Measurements from ENCODE around the gene FAM168A. TPM values are rescaled to one million over a fixed set of nuclear protein-coding genes. Genes with fewer than 3 reads are reported as not detected.

Gene FAM168A
- total and polyA plus RNA-seq, 9 of the 15 experiments (the other 6 are each of a cell fraction or from before 2014, with no cell fraction given) = 0.44 to 7.2 (median 2.9) TPM

DNA sequence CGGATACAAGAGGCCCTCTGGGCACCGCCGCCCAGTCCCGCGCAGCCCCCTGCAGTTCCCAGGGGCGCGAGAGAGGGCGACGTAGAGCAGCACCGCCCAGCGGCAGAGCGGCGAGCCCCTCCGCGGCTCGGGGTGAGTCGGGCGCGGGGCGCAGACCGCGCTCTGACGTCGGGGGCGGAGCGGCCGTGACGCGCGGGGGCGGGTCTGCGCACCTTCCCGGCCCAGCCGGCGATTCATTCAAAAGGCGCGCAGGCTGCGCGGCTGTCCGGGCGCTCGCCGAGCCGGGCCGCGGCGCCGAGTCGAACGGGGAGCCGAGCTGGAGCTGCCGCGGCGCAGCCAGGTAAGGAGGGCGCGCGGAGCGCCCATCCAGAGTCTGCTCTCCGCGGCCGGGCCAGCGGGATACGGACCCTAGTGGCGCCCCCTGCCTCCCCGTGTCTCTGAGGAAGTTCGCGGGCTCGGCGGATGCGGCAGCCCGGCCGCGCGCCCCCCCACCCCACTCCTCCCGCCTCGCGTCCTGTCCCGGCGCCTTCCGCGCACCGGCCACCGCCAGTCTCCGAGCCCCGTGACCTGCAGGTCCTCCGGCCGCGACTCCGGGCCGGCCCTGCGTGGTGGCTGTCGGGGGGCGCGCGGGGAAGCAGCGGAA is 221.6 kb downstream of the FAM168A start, which contains the start of gene RELT (continued):
- TF ChIP-seq, protein P1, sequence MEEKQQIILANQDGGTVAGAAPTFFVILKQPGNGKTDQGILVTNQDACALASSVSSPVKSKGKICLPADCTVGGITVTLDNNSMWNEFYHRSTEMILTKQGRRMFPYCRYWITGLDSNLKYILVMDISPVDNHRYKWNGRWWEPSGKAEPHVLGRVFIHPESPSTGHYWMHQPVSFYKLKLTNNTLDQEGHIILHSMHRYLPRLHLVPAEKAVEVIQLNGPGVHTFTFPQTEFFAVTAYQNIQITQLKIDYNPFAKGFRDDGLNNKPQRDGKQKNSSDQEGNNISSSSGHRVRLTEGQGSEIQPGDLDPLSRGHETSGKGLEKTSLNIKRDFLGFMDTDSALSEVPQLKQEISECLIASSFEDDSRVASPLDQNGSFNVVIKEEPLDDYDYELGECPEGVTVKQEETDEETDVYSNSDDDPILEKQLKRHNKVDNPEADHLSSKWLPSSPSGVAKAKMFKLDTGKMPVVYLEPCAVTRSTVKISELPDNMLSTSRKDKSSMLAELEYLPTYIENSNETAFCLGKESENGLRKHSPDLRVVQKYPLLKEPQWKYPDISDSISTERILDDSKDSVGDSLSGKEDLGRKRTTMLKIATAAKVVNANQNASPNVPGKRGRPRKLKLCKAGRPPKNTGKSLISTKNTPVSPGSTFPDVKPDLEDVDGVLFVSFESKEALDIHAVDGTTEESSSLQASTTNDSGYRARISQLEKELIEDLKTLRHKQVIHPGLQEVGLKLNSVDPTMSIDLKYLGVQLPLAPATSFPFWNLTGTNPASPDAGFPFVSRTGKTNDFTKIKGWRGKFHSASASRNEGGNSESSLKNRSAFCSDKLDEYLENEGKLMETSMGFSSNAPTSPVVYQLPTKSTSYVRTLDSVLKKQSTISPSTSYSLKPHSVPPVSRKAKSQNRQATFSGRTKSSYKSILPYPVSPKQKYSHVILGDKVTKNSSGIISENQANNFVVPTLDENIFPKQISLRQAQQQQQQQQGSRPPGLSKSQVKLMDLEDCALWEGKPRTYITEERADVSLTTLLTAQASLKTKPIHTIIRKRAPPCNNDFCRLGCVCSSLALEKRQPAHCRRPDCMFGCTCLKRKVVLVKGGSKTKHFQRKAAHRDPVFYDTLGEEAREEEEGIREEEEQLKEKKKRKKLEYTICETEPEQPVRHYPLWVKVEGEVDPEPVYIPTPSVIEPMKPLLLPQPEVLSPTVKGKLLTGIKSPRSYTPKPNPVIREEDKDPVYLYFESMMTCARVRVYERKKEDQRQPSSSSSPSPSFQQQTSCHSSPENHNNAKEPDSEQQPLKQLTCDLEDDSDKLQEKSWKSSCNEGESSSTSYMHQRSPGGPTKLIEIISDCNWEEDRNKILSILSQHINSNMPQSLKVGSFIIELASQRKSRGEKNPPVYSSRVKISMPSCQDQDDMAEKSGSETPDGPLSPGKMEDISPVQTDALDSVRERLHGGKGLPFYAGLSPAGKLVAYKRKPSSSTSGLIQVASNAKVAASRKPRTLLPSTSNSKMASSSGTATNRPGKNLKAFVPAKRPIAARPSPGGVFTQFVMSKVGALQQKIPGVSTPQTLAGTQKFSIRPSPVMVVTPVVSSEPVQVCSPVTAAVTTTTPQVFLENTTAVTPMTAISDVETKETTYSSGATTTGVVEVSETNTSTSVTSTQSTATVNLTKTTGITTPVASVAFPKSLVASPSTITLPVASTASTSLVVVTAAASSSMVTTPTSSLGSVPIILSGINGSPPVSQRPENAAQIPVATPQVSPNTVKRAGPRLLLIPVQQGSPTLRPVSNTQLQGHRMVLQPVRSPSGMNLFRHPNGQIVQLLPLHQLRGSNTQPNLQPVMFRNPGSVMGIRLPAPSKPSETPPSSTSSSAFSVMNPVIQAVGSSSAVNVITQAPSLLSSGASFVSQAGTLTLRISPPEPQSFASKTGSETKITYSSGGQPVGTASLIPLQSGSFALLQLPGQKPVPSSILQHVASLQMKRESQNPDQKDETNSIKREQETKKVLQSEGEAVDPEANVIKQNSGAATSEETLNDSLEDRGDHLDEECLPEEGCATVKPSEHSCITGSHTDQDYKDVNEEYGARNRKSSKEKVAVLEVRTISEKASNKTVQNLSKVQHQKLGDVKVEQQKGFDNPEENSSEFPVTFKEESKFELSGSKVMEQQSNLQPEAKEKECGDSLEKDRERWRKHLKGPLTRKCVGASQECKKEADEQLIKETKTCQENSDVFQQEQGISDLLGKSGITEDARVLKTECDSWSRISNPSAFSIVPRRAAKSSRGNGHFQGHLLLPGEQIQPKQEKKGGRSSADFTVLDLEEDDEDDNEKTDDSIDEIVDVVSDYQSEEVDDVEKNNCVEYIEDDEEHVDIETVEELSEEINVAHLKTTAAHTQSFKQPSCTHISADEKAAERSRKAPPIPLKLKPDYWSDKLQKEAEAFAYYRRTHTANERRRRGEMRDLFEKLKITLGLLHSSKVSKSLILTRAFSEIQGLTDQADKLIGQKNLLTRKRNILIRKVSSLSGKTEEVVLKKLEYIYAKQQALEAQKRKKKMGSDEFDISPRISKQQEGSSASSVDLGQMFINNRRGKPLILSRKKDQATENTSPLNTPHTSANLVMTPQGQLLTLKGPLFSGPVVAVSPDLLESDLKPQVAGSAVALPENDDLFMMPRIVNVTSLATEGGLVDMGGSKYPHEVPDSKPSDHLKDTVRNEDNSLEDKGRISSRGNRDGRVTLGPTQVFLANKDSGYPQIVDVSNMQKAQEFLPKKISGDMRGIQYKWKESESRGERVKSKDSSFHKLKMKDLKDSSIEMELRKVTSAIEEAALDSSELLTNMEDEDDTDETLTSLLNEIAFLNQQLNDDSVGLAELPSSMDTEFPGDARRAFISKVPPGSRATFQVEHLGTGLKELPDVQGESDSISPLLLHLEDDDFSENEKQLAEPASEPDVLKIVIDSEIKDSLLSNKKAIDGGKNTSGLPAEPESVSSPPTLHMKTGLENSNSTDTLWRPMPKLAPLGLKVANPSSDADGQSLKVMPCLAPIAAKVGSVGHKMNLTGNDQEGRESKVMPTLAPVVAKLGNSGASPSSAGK (IDR thresholded peaks at IDR 0.05) = no peak
- 0 out of 2 replicates have a peak, but pooled peaks have one; percentile 8 for TF ChIP-seq ZNF384 (IDR thresholded peaks at IDR 0.05; ENCODE audit: low read depth, low read length)
- TF ChIP-seq, protein P2, sequence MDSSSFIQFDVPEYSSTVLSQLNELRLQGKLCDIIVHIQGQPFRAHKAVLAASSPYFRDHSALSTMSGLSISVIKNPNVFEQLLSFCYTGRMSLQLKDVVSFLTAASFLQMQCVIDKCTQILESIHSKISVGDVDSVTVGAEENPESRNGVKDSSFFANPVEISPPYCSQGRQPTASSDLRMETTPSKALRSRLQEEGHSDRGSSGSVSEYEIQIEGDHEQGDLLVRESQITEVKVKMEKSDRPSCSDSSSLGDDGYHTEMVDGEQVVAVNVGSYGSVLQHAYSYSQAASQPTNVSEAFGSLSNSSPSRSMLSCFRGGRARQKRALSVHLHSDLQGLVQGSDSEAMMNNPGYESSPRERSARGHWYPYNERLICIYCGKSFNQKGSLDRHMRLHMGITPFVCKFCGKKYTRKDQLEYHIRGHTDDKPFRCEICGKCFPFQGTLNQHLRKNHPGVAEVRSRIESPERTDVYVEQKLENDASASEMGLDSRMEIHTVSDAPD (CRISPR knock-in tag; IDR thresholded peaks at IDR 0.05) = no peak
- TF ChIP-seq, protein P3, sequence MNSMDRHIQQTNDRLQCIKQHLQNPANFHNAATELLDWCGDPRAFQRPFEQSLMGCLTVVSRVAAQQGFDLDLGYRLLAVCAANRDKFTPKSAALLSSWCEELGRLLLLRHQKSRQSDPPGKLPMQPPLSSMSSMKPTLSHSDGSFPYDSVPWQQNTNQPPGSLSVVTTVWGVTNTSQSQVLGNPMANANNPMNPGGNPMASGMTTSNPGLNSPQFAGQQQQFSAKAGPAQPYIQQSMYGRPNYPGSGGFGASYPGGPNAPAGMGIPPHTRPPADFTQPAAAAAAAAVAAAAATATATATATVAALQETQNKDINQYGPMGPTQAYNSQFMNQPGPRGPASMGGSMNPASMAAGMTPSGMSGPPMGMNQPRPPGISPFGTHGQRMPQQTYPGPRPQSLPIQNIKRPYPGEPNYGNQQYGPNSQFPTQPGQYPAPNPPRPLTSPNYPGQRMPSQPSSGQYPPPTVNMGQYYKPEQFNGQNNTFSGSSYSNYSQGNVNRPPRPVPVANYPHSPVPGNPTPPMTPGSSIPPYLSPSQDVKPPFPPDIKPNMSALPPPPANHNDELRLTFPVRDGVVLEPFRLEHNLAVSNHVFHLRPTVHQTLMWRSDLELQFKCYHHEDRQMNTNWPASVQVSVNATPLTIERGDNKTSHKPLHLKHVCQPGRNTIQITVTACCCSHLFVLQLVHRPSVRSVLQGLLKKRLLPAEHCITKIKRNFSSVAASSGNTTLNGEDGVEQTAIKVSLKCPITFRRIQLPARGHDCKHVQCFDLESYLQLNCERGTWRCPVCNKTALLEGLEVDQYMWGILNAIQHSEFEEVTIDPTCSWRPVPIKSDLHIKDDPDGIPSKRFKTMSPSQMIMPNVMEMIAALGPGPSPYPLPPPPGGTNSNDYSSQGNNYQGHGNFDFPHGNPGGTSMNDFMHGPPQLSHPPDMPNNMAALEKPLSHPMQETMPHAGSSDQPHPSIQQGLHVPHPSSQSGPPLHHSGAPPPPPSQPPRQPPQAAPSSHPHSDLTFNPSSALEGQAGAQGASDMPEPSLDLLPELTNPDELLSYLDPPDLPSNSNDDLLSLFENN (IDR thresholded peaks at IDR 0.05; ENCODE audit: low read depth in 2 of 2, low read length in 2 of 2) = 0 out of 4 replicates have a peak, but pooled peaks of 1 of the 2 experiments have one; percentile 70
- peak; percentile 68; the same call in 1 of the 2 replicates for TF ChIP-seq PML (IDR thresholded peaks at IDR 0.05; ENCODE audit: low read length)
- no peak for TF ChIP-seq ZNF316 (IDR thresholded peaks at IDR 0.05)
- peak; percentile 43; the same call in 1 of the 2 replicates for TF ChIP-seq TARDBP (IDR thresholded peaks at IDR 0.05)
- TF ChIP-seq, protein P4, sequence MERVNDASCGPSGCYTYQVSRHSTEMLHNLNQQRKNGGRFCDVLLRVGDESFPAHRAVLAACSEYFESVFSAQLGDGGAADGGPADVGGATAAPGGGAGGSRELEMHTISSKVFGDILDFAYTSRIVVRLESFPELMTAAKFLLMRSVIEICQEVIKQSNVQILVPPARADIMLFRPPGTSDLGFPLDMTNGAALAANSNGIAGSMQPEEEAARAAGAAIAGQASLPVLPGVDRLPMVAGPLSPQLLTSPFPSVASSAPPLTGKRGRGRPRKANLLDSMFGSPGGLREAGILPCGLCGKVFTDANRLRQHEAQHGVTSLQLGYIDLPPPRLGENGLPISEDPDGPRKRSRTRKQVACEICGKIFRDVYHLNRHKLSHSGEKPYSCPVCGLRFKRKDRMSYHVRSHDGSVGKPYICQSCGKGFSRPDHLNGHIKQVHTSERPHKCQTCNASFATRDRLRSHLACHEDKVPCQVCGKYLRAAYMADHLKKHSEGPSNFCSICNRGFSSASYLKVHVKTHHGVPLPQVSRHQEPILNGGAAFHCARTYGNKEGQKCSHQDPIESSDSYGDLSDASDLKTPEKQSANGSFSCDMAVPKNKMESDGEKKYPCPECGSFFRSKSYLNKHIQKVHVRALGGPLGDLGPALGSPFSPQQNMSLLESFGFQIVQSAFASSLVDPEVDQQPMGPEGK (CRISPR knock-in tag; IDR thresholded peaks at IDR 0.05; ENCODE audit: borderline replicate concordance) = no peak
